Fibroblast of skin of abdomen (primary cell): ENCODE data around the gene ADAMTS2.
A peak's percentile ranks its signal among the peaks of the same experiment; 100 is the strongest.

ENCODE experiments used
- DNase-seq: peaks from one replicate; pipeline ENCODE4 v3.0.0-alpha.2; 2013

The ADAMTS2 gene

GRCh38 chr5:179371681-179372680 is 26.7 kb upstream of the ADAMTS2 start:
- no peak for DNase-seq

DNA sequence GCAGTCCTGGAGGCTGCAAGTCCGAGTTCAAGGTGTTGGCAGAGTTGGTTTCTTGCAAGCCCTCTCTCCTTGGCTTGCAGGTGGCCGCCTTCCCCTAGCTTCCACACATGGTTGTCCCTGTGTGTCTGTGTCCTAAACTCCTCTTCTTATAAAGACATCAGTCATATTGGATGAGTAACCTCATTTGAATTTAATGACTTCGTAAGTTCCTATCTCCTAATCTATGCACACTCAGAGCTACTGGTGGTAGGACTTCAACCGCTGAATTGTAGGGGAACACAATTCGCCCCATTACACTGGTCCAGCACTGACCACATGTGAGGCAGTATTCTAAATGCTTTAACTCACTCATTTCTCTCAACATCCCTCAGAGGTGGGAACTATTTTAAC is 25.9 kb upstream of the ADAMTS2 start:
- DNase-seq: peak; percentile 20

DNA sequence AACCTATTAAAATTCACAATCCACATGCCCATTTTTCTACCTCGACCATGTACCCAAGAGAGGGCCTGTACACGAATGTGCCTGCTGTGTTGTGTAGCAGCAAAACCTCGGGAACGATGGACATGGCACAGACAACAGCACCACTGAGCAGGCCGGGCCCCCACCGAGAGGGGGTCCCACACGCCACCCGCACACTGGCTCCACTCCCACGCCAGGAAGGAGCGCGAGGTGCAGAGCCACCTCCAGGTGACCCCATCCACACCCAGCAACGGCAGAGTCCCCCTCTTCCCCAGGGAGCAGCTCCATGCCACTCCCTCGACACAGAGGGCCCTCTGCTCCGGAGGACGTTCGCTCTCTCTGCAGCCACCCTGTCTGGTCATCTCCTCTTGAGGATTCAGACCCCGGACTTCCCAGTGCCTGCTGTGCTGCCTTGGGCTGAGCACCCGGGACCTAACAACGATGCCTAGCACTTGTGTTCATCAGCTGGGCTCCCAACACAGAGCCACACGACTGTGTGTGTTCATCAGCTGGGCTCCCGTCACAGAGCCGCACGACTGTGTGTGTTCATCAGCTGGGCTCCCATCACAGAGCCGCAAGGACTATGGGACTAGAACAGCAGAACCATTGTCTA is 25.3 kb upstream of the ADAMTS2 start:
- no peak for DNase-seq

- DNase-seq: no peak
Measured at GRCh38 chr5:179369530-179369884, 24.2 kb upstream of the ADAMTS2 start.

GRCh38 chr5:179368806-179369529 is 23.7 kb upstream of the ADAMTS2 start:
- no peak for DNase-seq

GRCh38 chr5:179368126-179368805 is 23.0 kb upstream of the ADAMTS2 start:
- no peak for DNase-seq

- no peak for DNase-seq
Measured at GRCh38 chr5:179367491-179367890, 22.2 kb upstream of the ADAMTS2 start.

DNA sequence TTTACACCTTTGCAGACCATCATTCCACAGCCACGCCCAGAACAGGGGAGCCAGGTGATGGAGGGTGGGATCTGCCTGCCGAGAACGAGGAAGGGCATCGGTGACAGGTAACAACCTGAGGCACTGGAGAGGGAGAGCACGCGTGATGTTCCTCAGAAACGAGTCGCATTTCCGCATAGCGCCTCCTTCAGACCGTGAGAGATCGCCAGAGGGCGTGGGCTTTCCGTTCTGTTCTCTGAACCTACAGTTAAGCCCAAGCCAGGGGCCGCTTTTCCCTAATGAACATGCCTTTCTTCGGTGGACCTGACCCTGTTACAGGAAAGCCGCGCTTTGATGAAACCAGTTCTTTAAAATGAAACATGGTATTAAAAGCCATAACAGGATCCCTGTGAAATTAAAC is 17.1 kb upstream of the ADAMTS2 start:
- no peak for DNase-seq

GRCh38 chr5:179361037-179361603 is 15.9 kb upstream of the ADAMTS2 start:
- DNase-seq: no peak

GRCh38 chr5:179357031-179357430 is 11.8 kb upstream of the ADAMTS2 start:
- no peak for DNase-seq

DNA sequence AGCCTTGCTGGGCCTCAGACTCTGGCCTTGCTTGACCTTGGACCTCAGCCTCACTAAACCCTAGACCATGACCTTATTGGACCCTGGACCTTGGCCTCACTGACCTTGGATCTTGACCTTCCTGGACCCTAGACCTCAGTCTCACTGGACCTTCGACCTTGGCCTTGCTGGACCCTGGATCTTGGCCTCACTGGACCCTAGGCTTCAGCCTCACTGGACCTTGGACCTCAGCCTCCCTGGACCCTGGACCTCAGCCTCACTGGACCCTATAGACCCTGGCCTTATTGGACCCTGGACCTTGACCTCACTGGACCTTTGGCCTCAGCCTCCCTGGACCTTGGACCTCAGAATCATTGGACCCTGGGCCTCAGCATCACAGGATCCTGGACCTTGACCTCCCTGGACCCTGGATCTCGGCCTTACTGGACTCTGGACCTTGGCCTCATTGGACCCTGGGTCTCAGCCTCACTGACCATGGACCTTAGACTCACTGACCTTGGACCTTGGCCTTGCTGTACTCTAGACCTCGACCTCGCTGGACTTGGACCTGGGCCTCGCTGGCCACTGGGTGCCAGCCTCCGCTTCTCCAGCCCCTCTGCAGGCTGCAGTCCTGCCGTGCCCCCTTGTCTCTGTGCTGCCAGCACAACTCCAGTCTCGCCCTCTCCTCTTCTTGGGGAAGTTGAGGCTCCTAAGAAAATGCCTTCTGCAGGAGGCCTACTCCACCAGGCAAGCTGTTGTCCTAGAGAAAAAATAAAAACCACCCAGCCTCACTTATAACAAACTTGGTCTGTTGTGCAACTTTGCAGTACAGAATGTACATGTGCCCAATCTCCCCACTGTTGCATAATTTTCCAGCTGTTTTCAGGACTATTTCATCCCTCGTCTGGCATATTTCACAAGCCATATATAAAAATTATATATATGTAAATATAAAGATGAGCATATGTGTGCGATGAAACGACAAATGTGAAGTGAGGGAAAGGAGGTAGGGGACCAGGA is 11.0 kb upstream of the ADAMTS2 start:
- peak; percentile 24 for DNase-seq

DNA sequence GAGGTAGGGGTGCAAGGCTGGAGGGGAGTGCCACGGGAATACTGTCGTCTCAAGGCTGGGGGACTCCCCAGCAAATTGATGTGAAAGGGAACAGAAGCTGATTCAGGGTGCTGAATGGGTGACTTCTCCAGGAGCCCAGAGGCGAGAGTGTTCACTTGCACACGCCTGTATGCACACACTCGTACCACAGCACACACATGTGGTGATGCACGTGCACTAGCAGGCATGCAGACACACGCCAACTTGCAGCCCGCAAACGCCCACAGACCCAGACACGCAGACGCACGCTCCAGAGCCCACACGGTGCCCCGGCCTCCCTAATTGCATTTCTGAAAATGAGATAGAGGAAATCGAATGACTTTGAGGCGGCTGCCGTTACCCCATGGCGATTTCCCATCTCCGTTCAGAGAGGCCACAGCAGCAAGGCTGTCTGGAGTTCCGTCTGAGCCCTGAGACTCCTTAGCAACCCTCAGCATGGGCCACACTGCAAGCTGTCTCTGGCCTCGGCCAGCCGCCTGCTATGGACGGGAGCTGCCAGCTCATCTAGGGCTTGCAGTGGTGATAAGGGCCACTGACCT is 9.1 kb upstream of the ADAMTS2 start:
- DNase-seq: no peak

DNA sequence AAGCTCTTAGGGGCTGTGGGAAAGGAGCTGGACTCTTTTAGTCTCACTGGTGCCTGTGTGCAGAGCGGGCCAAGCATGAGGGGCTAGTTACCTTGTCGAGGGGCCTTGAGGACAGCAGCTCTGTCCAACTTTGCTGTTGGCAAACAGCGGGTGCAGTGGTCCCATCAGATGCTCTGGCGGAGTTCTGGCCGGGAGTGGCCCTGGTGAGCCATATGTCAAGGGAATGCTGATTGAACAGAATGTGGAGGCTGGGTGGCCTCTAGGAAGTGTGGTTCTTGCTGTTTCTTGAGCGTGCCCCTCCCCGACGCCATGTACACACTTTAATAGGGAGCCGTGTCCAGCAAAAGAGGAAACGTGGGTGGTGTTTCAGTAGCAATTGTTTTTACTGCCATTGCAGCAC is 3.6 kb upstream of the ADAMTS2 start:
- DNase-seq: no peak

DNA sequence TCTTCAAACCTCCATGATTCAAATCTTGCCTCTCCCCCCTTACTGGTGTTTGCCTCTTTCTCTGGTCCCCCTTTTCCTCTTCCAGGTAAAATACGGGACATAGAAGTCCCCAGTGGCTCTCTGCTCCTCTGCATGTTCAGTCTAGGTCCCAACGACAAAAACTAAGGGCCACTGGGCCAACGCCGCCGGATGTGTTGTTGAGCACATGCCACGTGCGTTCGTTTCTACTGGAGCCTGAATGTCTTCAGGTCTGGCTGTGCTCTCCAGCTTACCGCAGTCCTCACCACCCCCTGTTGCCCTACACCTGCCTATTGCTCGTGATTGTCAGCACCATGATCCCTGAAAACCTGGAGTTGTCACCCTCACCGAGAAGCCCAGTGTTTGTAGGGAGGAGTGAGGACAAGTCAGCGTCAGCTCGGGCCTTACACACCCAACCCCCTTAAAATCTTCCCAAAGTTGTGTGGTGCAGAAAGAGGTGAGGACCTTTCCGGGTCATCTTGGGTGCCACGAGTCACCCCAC is 2.8 kb upstream of the ADAMTS2 start:
- no peak for DNase-seq

DNA sequence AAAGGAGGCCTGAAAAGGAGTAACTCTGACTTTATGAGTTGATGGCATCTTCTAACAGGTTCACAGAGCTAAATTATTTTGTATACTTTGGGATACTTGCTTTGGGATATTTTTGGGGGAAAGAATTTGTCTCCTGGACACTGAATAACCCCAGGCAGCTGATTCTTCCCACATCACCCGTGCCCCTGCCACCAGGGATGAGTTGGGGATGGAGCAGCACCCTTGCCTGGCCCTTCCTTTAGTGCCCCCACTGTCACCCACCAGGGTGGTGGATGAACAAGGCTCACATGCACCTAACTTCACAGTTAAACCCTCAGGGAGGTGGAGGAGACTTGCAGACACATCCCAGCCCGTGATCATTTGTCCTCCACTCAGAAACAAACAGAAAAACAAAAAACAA is 2.3 kb upstream of the ADAMTS2 start:
- no peak for DNase-seq

DNA sequence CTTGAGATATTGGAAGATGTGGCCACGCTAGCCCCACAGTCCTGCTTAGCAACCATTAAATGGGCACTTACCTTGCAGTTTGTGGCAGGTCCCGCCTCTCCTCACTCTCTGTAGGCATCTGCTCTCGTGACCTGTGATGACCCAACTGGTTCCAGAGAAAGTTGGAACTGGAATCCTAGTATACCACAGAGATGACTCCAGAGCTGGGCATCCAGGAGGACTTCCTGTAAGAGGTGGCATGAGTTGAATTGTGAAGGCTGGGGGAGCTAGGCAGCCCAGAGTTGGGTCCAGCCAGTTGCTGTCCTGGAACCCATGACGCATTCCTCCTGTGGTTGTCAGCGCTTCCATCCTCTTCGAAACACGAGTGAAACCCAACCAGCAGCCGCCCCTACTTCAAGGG is 1.6 kb upstream of the ADAMTS2 start:
- no peak for DNase-seq

DNA sequence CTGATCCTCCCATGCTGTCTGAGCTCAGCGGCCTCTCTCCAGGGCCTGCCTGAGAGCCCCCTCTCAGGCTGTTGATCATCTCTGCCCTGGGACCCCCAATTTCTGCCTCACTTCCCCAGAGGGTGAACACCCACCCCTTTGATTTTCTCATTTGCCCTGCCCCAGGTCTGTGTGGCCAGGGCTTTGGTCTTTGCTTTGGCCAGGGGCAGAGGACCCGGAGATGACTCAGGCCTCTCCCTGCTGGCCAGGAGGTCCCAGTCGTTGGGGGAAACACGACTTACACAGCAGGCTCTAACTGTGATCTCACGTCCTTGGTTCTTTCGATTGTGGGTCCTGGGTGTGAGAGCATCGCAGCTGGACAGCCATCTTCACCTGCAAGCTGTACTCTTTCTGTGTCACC is 1.1 kb upstream of the ADAMTS2 start:
- no peak for DNase-seq

- DNase-seq: no peak
Measured at GRCh38 chr5:179345183-179345432, 153 bp downstream of the ADAMTS2 start.

- DNase-seq: peak; percentile 18
Measured at GRCh38 chr5:179344431-179345182, 654 bp downstream of the ADAMTS2 start.
